ENCODE results near the gene TRPC4AP.
A peak's percentile ranks its signal among the peaks of the same experiment; 100 is the strongest.

TRPC4AP gene

DNA sequence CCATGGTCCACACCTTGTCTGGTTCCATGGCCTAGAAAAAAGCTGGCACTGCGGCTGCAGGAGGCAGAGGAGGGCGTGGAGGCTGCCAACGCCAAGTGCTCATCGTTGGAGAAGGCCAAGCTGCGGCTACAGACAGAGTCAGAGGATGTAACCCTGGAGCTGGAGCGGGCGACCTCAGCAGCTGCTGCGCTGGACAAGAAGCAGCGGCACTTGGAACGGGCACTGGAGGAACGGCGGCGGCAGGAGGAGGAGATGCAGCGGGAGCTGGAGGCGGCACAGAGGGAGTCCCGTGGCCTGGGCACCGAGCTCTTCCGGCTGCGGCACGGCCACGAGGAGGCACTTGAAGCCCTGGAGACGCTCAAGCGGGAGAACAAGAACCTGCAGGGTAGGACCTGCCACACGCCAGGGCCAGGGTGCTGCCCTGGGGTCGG is 93.6 kb downstream of the TRPC4AP start:
- TF ChIP-seq, protein P1, sequence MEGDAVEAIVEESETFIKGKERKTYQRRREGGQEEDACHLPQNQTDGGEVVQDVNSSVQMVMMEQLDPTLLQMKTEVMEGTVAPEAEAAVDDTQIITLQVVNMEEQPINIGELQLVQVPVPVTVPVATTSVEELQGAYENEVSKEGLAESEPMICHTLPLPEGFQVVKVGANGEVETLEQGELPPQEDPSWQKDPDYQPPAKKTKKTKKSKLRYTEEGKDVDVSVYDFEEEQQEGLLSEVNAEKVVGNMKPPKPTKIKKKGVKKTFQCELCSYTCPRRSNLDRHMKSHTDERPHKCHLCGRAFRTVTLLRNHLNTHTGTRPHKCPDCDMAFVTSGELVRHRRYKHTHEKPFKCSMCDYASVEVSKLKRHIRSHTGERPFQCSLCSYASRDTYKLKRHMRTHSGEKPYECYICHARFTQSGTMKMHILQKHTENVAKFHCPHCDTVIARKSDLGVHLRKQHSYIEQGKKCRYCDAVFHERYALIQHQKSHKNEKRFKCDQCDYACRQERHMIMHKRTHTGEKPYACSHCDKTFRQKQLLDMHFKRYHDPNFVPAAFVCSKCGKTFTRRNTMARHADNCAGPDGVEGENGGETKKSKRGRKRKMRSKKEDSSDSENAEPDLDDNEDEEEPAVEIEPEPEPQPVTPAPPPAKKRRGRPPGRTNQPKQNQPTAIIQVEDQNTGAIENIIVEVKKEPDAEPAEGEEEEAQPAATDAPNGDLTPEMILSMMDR (IDR thresholded peaks at IDR 0.05; ENCODE audit: low read depth, low read length) = no peak
- H3K36me3 ChIP-seq = peaks cover 68% of the 10 kb centered on the region

GRCh38 chr20:34998331-34998950 is 94.2 kb downstream of the TRPC4AP start:
- Histone ChIP-seq H3K27me3 (ENCODE audit: insufficient read depth, low read depth, severe bottlenecking) (no peaks in the 10 kb centered on the region), H3K36me3 (peaks cover 64% of the 10 kb centered on the region), H3K4me3 (ENCODE audit: low read depth, low read length) (no peak overlapping the region), H3K9me3 (ENCODE audit: severe bottlenecking) (no peaks in the 10 kb centered on the region), H3K27ac (no peak overlapping the region)
- TF ChIP-seq, protein P1 (IDR thresholded peaks at IDR 0.05; ENCODE audit: low read depth, low read length) = peak; percentile 73
- peak; percentile 42 for DNase-seq

More for the DNA sequence above, 93.6 kb downstream of the TRPC4AP start:
- DNase-seq = no peak
- Histone ChIP-seq H3K4me3 (ENCODE audit: low read depth, low read length) (no peak overlapping the region), H3K9me3 (ENCODE audit: severe bottlenecking) (no peaks in the 10 kb centered on the region), H3K27me3 (ENCODE audit: insufficient read depth, low read depth, severe bottlenecking) (no peaks in the 10 kb centered on the region), H3K27ac (no peak overlapping the region)

- H3K9me3 ChIP-seq (ENCODE audit: severe bottlenecking) = no peaks in the 10 kb centered on the region
- H3K27me3 ChIP-seq (ENCODE audit: insufficient read depth, low read depth, severe bottlenecking) = no peaks in the 10 kb centered on the region
- no peak for DNase-seq
- no peak overlapping the region for H3K27ac ChIP-seq
- TF ChIP-seq, protein P1 (IDR thresholded peaks at IDR 0.05; ENCODE audit: low read depth, low read length) = no peak
- H3K4me3 ChIP-seq (ENCODE audit: low read depth, low read length) = no peak overlapping the region
- peaks cover 58% of the 10 kb centered on the region for H3K36me3 ChIP-seq
Measured at GRCh38 chr20:34997774-34998173, 94.8 kb downstream of the TRPC4AP start.

DNA sequence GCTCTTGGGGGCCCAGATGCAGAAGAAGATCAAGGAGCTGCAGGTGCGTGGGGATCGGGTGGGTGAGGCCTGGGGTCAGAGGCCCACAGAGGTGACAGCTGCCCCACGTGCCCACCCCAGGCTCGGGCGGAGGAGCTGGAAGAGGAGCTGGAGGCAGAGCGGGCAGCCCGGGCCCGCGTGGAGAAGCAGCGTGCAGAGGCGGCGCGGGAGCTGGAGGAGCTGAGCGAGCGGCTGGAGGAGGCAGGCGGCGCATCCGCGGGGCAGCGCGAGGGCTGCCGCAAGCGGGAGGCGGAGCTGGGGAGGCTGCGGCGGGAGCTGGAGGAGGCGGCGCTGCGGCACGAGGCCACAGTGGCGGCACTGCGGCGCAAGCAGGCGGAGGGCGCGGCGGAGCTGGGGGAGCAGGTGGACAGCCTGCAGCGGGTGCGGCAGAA is 95.5 kb downstream of the TRPC4AP start:
- Histone ChIP-seq H3K9me3 (ENCODE audit: severe bottlenecking) (no peaks in the 10 kb centered on the region), H3K27me3 (ENCODE audit: insufficient read depth, low read depth, severe bottlenecking) (no peaks in the 10 kb centered on the region), H3K36me3 (peaks cover 53% of the 10 kb centered on the region), H3K27ac (no peak overlapping the region), H3K4me3 (ENCODE audit: low read depth, low read length) (no peak overlapping the region)
- no peak for DNase-seq
- TF ChIP-seq, protein P1 (IDR thresholded peaks at IDR 0.05; ENCODE audit: low read depth, low read length) = no peak

DNA sequence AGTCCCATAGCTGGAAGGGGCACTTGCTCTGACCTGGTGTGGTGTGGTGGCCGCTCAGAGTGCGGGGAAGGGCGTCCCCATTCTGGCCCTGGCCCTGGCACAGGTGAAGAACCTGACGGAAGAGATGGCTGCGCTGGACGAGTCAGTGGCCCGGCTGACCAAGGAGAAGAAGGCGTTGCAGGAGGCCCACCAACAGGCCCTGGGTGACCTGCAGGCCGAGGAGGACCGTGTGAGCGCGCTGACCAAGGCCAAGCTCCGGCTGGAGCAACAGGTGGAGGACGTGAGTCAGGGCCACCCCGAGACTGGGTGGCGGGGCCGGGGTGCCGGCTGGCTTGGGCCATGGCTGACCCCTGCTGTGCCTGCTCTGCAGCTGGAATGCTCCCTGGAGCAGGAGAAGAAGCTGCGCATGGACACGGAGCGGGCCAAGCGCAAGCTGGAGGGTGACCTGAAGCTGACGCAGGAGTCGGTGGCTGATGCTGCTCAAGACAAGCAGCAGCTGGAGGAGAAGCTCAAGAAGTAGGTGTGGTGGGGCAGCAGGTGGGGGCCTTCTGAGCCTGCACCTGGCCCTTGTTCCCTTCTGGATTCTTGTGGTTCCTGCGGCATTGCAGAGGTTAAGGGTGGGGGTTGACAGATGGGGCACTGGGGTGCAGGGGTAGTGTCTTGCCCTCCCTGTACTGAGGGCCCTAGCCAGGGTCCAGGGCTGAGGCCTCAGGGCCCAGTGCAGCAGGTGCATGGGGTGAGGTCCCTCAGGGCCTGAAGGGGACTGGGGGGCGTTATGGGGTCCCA is 96.2 kb downstream of the TRPC4AP start:
- TF ChIP-seq, protein P1 (IDR thresholded peaks at IDR 0.05; ENCODE audit: low read depth, low read length) = no peak
- Histone ChIP-seq H3K36me3 (peaks cover 46% of the 10 kb centered on the region), H3K27me3 (ENCODE audit: insufficient read depth, low read depth, severe bottlenecking) (no peaks in the 10 kb centered on the region), H3K27ac (no peak overlapping the region), H3K9me3 (ENCODE audit: severe bottlenecking) (no peaks in the 10 kb centered on the region), H3K4me3 (ENCODE audit: low read depth, low read length) (no peak overlapping the region)
- no peak for DNase-seq

Measured in WERI-Rb-1 (cell line).